H1 (cell line): ENCODE data around the gene KCTD11. TPM values are rescaled to one million over a fixed set of nuclear protein-coding genes. Genes with fewer than 3 reads are reported as not detected.

Source experiments
- CTCF ChIA-PET: fragments of 300-600 bp; sonication (Branson Sonifier 250); formaldehyde crosslinking; loops from one replicate; lab custom pipeline; 2021; ENCODE audit not compliant: partially characterized antibody; lab: Charles Lee
- POLR2A ChIA-PET: fragments of 300-600 bp; sonication (Branson Sonifier 250); formaldehyde crosslinking; loops from one replicate; lab custom pipeline; 2021; ENCODE audit warnings: inconsistent platforms; ENCODE audit not compliant: partially characterized antibody; lab: Charles Lee
- DNase-seq, 2 experiments: peaks; one replicate each; pipeline versions ENCODE4 v3.0.0 to v3.0.0-alpha.2; 2010 to 2022; ENCODE audit warnings: low spot score in 2 of 2, low read depth in 1 of 2, mixed read lengths in 1 of 2
- FAIRE-seq: peaks from 2 replicates; lab custom pipeline; 2011; peaks lifted over from hg19 to GRCh38; lab: Jason Lieb, UNC
- H2AFZ ChIP-seq: 2 replicates; pipeline ENCODE4 v1.8.1; 2012; ENCODE audit warnings: low read length, inconsistent platforms
- H2AK5ac ChIP-seq: 2 replicates; pipeline ENCODE4 v1.6.1; 2013; ENCODE audit warnings: low read depth, low read length
- H2BK120ac ChIP-seq: replicated peaks from 2 replicates; pipeline ENCODE3; 2013; ENCODE audit warnings: low read depth, low read length, inconsistent platforms
- H2BK12ac ChIP-seq: 2 replicates; pipeline ENCODE4 v1.6.1; 2013; ENCODE audit warnings: low read depth, low read length
- H2BK15ac ChIP-seq: 2 replicates; pipeline ENCODE4 v1.6.1; 2013; ENCODE audit warnings: low read length
- H2BK20ac ChIP-seq: 2 replicates; pipeline ENCODE4 v1.6.1; 2013; ENCODE audit warnings: low read length
- H2BK5ac ChIP-seq: 2 replicates; pipeline ENCODE4 v1.6.1; 2013; ENCODE audit warnings: low read depth, low read length
- H3K14ac ChIP-seq: 2 replicates; pipeline ENCODE4 v1.6.1; 2013; ENCODE audit warnings: inconsistent platforms; ENCODE audit not compliant: insufficient read length
- H3K18ac ChIP-seq: 2 replicates; pipeline ENCODE4 v1.6.1; 2013; ENCODE audit warnings: low read length; ENCODE audit errors: extremely low read depth
- H3K23ac ChIP-seq: 2 replicates; pipeline ENCODE4 v1.6.1; 2013; ENCODE audit warnings: inconsistent platforms; ENCODE audit not compliant: insufficient read length
- H3K23me2 ChIP-seq: 2 replicates; pipeline ENCODE4 v1.6.1; 2013; ENCODE audit warnings: low read depth, low read length
- H3K27ac ChIP-seq: 2 replicates; pipeline ENCODE4 v1.6.1; 2011; ENCODE audit warnings: low read depth, low read length, inconsistent platforms
- H3K27me3 ChIP-seq, 4 experiments: replicated peaks in 1 of 4; 1 replicate in 1 of 4; 2 replicates in 3 of 4; pipeline versions ENCODE4 v1.6.1 to v1.8.1; 2011 to 2013; ENCODE audit warnings: low read length in 3 of 4, mild to moderate bottlenecking in 3 of 4, inconsistent platforms in 2 of 4, mixed read lengths in 2 of 4, moderate library complexity in 1 of 4; ENCODE audit not compliant: control insufficient read depth in 3 of 4, insufficient read depth in 3 of 4; ENCODE audit errors: extremely low read depth in 1 of 4
- H3K36me3 ChIP-seq, 4 experiments: 2 replicates each; pipeline versions ENCODE4 v1.6.1 to v1.8.1; 2011 to 2013; ENCODE audit warnings: mild to moderate bottlenecking in 4 of 4, low read length in 3 of 4, moderate library complexity in 2 of 4, control low read depth in 1 of 4, inconsistent platforms in 1 of 4; ENCODE audit not compliant: insufficient read depth in 4 of 4, control insufficient read depth in 2 of 4
- H3K4ac ChIP-seq: replicated peaks from 2 replicates; pipeline ENCODE3; 2013; ENCODE audit warnings: low read length, low read depth, mixed read lengths, inconsistent platforms; ENCODE audit not compliant: insufficient read length
- H3K4me1 ChIP-seq, 4 experiments: replicated peaks in 1 of 4; 1 replicate in 1 of 4; 2 replicates in 3 of 4; pipeline versions ENCODE4 v1.6.1 to v1.8.1; 2011 to 2013; ENCODE audit warnings: low read length in 3 of 4, inconsistent platforms in 2 of 4, mixed read lengths in 1 of 4; ENCODE audit not compliant: insufficient read depth in 4 of 4, control insufficient read depth in 3 of 4
- H3K4me2 ChIP-seq, 2 experiments: 2 replicates each; pipeline versions ENCODE4 v1.6.1 to v1.8.1; 2011 to 2013; ENCODE audit warnings: low read depth in 2 of 2, low read length in 2 of 2, control low read depth in 1 of 2, inconsistent platforms in 1 of 2, mild to moderate bottlenecking in 1 of 2; ENCODE audit not compliant: insufficient read depth in 1 of 2
- H3K4me3 ChIP-seq, 4 experiments: fragments of 200-600, 300-600 bp in 1 of 4; sonication (generic), shearing (Covaris generic), sonication (Bioruptor Twin) in 1 of 4; 2 replicates each; pipeline versions ENCODE4 v1.5.1 to v1.8.1; 2011 to 2016; ENCODE audit warnings: low read length in 4 of 4, low read depth in 3 of 4, control low read depth in 2 of 4, inconsistent platforms in 2 of 4, mild to moderate bottlenecking in 2 of 4, mixed read lengths in 1 of 4, moderate library complexity in 1 of 4; ENCODE audit not compliant: insufficient read depth in 2 of 4; ENCODE audit errors: extremely low read depth in 1 of 4
- H3K56ac ChIP-seq: replicated peaks from 2 replicates; pipeline ENCODE3; 2013; ENCODE audit warnings: low read depth, mild to moderate bottlenecking, mixed read lengths, low read length, inconsistent platforms; ENCODE audit not compliant: insufficient read length
- H3K79me1 ChIP-seq: 2 replicates; pipeline ENCODE4 v1.6.1; 2013; ENCODE audit warnings: low read depth, low read length, control low read depth
- H3K79me2 ChIP-seq, 2 experiments: 2 replicates each; pipeline versions ENCODE4 v1.6.1 to v1.8.1; 2012 to 2013; ENCODE audit warnings: low read length in 2 of 2, mild to moderate bottlenecking in 2 of 2, inconsistent platforms in 1 of 2; ENCODE audit not compliant: insufficient read depth in 2 of 2, control insufficient read depth in 1 of 2
- H3K9ac ChIP-seq, 4 experiments: replicated peaks in 1 of 4; 1 replicate in 1 of 4; 2 replicates in 3 of 4; pipeline versions ENCODE4 v1.6.1 to v1.8.1; 2011 to 2013; ENCODE audit warnings: low read depth in 3 of 4, low read length in 3 of 4, control low read depth in 2 of 4, mild to moderate bottlenecking in 2 of 4, moderate library complexity in 2 of 4, inconsistent platforms in 1 of 4; ENCODE audit errors: extremely low read depth in 1 of 4
- H3K9me3 ChIP-seq, 2 experiments: 2 replicates each; pipeline versions ENCODE4 v1.6.1 to v1.8.1; 2012 to 2013; ENCODE audit warnings: mild to moderate bottlenecking in 2 of 2, moderate library complexity in 2 of 2, control low read depth in 1 of 2, inconsistent platforms in 1 of 2, low read depth in 1 of 2, low read length in 1 of 2, mixed read lengths in 1 of 2; ENCODE audit not compliant: insufficient read depth in 2 of 2
- H4K20me1 ChIP-seq, 2 experiments: replicated peaks in 1 of 2; 2 replicates each; pipeline versions ENCODE3 to v1.8.1; 2011 to 2013; ENCODE audit warnings: inconsistent platforms in 2 of 2, low read length in 2 of 2, mild to moderate bottlenecking in 1 of 2; ENCODE audit not compliant: insufficient read depth in 2 of 2, control insufficient read depth in 1 of 2
- H4K5ac ChIP-seq: 2 replicates; pipeline ENCODE4 v1.6.1; 2013; ENCODE audit warnings: low read length, low read depth, mixed read lengths, inconsistent platforms; ENCODE audit not compliant: insufficient read length
- H4K8ac ChIP-seq: 2 replicates; pipeline ENCODE4 v1.8.0; 2013; ENCODE audit warnings: mild to moderate bottlenecking, moderate library complexity, low read length, inconsistent platforms; ENCODE audit not compliant: insufficient read depth; ENCODE audit errors: extremely low read depth
- H4K91ac ChIP-seq: replicated peaks from 2 replicates; pipeline ENCODE3; 2013; ENCODE audit warnings: low read length, mixed read lengths, inconsistent platforms; ENCODE audit not compliant: insufficient read length
- POLR2AphosphoS5 ChIP-seq: IDR thresholded peaks from 2 replicates; pipeline ENCODE4 v1.6.1; 2011; ENCODE audit warnings: low read depth, low read length
- WGBS, 2 experiments: shearing (Covaris generic) in 1 of 2; methylation state at CpG; one replicate each; pipeline versions ENCODE4 v1.1.6 to v1.1.7; 2013 to 2015; ENCODE audit warnings: low lambda C conversion rate in 2 of 2, mixed read lengths in 2 of 2, inconsistent platforms in 1 of 2, low coverage in 1 of 2, missing lambda C conversion rate in 1 of 2; ENCODE audit not compliant: insufficient replicate concordance in 2 of 2, insufficient coverage in 1 of 2, insufficient read length in 1 of 2; ENCODE audit errors: extremely low coverage in 1 of 2, missing lambda C conversion rate in 1 of 2; 5-methylcytosine and 5-hydroxymethylcytosine counted together
- polyA plus RNA-seq, 7 experiments: library from polyadenylated mRNA; depleted of rRNA in 3 of 7; stranded (reverse) in 5 of 7; unstranded in 2 of 7; fragments of >200 nt in 5 of 7; fragments of 200-250 nt in 2 of 7; gene quantifications; 1 replicate in 5 of 7; 2 replicates in 1 of 7; 4 replicates in 1 of 7; pipeline versions ENCODE4 v1.2.1 to v1.2.3, GENCODE V29; 2011 to 2013; ENCODE audit warnings: missing spikeins in 2 of 7, mixed read lengths in 2 of 7
- total RNA-seq: library from RNA; stranded (reverse); fragmentation: NEBNext Ultra II Directional; extraction: Animal tissue kit (Norgen Biotek cat#: 25700); gene quantifications from 2 replicates; pipeline ENCODE4 v1.2.1, GENCODE V29; 2021

Gene KCTD11
- total and polyA plus RNA-seq, 2 of the 8 experiments (the other 6 are each of a cell fraction or from before 2014, with no cell fraction given), result 8.6 to 9.2 TPM

- peaks cover 0 to 12% of the 10 kb centered on the region in 2 experiments; a peak in 2 of 4 replicates for H3K79me2 ChIP-seq
- H3K79me1 ChIP-seq, result no peaks in the 10 kb centered on the region; the same call in 1 of the 2 replicates
- H4K8ac ChIP-seq, result no peak overlapping the region
- H2BK15ac ChIP-seq, result no peak overlapping the region
- H3K23me2 ChIP-seq, result peaks cover 8% of the 10 kb centered on the region
- no peak overlapping the region for H3K4me2 ChIP-seq
- H3K23ac ChIP-seq, result no peak overlapping the region
- no peaks in the 10 kb centered on the region for H4K20me1 ChIP-seq
- no peak overlapping the region for H3K56ac ChIP-seq
- H3K18ac ChIP-seq, result no peak overlapping the region
- POLR2A ChIA-PET, result interaction anchor here (1.2 to 13.4 kb wide), 4 partner anchors 15 to 257 kb away, joined by 3 to 223 read pairs (median 4); partner anchors contain the start of gene GPS2
- H3K9me3 ChIP-seq, result no peaks in the 10 kb centered on the region
- WGBS, 2 experiments, result 73% methylated on average over 7 of the region's 7 CpGs; no CpG with 5 or more reads in 1 of the 2 experiments
- no peak overlapping the region for H3K4me3 ChIP-seq
- FAIRE-seq (no peak), DNase-seq (no peak)
- H2BK20ac ChIP-seq, result no peak overlapping the region
- no peak overlapping the region for H3K4ac ChIP-seq
- H3K4me1 ChIP-seq, result peaks cover 3 to 27% (median 16%) of the 10 kb centered on the region in 4 experiments
- H3K36me3 ChIP-seq, result no peaks in the 10 kb centered on the region
- H4K5ac ChIP-seq, result no peak overlapping the region
- no peak overlapping the region for H2BK120ac ChIP-seq
- peak overlapping the region; percentile 57 for H4K91ac ChIP-seq
- H3K27ac ChIP-seq, result no peak overlapping the region
- peak overlapping the region in 1 of 4 experiments; percentile 36; a peak in 2 of 7 replicates for H3K9ac ChIP-seq
- no peak overlapping the region for H3K14ac ChIP-seq
- peak overlapping the region; percentile 71; the same call in 1 of the 2 replicates for H2BK12ac ChIP-seq
- CTCF ChIA-PET, result interaction anchor here (0.8 to 9.3 kb wide), 3 partner anchors 13 to 200 kb away, joined by 3 to 167 read pairs (median 82); no protein-coding TSS in a partner anchor
- H3K27me3 ChIP-seq, result no peaks in the 10 kb centered on the region
- no peak overlapping the region for H2AK5ac ChIP-seq
- no peak overlapping the region; the same call in 1 of the 2 replicates for H2BK5ac ChIP-seq
- no peak overlapping the region for H2AFZ ChIP-seq
- no peak for TF ChIP-seq POLR2AphosphoS5
These were observed 19.9 kb upstream of the KCTD11 start for GRCh38 chr17:7332111-7332510.
